ENCODE results near the gene CTPS1. TPM values are rescaled to one million over a fixed set of nuclear protein-coding genes. Genes with fewer than 3 reads are reported as not detected.
A peak's percentile ranks its signal among the peaks of the same experiment; 100 is the strongest.

CTPS1 gene
- total and polyA plus RNA-seq, 2 of the 13 experiments (the other 11 are each of a cell fraction or from before 2014, with no cell fraction given), result 9.6 to 42.8 TPM

GRCh38 chr1:40939320-40940059 lies 40.0 kb upstream of the CTPS1 start (continued):
- TF ChIP-seq ATF2 (CRISPR knock-in tag; IDR thresholded peaks at IDR 0.05) (peak; percentile 89), ZNF335 (CRISPR knock-in tag; IDR thresholded peaks at IDR 0.05) (peak; percentile 48; the same call in 1 of the 2 replicates), NR2F6 (IDR thresholded peaks at IDR 0.05) (no peak; the same call in 1 of the 2 replicates), NR2F6 (CRISPR knock-in tag; IDR thresholded peaks at IDR 0.05) (peak; percentile 67; the same call in 1 of the 2 replicates), NKX3-1 (CRISPR knock-in tag; IDR thresholded peaks at IDR 0.05) (no peak), ZNF644 (CRISPR knock-in tag; IDR thresholded peaks at IDR 0.05; ENCODE audit: low read depth) (peak; percentile 93), SMARCC2 (IDR thresholded peaks at IDR 0.05) (0 out of 2 replicates have a peak, but pooled peaks have one; percentile 34), ERF (CRISPR knock-in tag; IDR thresholded peaks at IDR 0.05) (peak; percentile 80; the same call in 1 of the 2 replicates), ZNF580 (CRISPR knock-in tag; IDR thresholded peaks at IDR 0.05; ENCODE audit: borderline replicate concordance, low read depth) (peak; percentile 31; the same call in 1 of the 2 replicates), KAT7 (CRISPR knock-in tag; IDR thresholded peaks at IDR 0.05; ENCODE audit: borderline replicate concordance) (no peak), HNF1B (CRISPR knock-in tag; IDR thresholded peaks at IDR 0.05) (peak; percentile 68; the same call in 1 of the 2 replicates), PPARG (CRISPR knock-in tag; conservative IDR thresholded peaks at IDR 0.05) (peak; percentile 72), ARNT (IDR thresholded peaks at IDR 0.05) (no peak), ZNF264 (CRISPR knock-in tag; IDR thresholded peaks at IDR 0.05) (peak; percentile 77), MTA1 (CRISPR knock-in tag; IDR thresholded peaks at IDR 0.05; ENCODE audit: borderline replicate concordance) (0 out of 2 replicates have a peak, but pooled peaks have one; percentile 21), PHF5A (CRISPR knock-in tag; IDR thresholded peaks at IDR 0.05; ENCODE audit: low read depth, unreplicated experiment) (peak; percentile 69), ZBTB20 (CRISPR knock-in tag; IDR thresholded peaks at IDR 0.05; ENCODE audit: borderline replicate concordance, low read depth) (peak; percentile 33; the same call in 1 of the 2 replicates), FOXJ3 (CRISPR knock-in tag; IDR thresholded peaks at IDR 0.05; ENCODE audit: borderline replicate concordance) (peak; percentile 88; the same call in 1 of the 2 replicates), ZBTB44 (CRISPR knock-in tag; IDR thresholded peaks at IDR 0.05) (no peak), ZNF317 (CRISPR knock-in tag; IDR thresholded peaks at IDR 0.05) (no peak), KLF16 (CRISPR knock-in tag; IDR thresholded peaks at IDR 0.05) (peak in 1 of 2 experiments; percentile 61; a peak in 2 of 4 replicates), ZSCAN5A (CRISPR knock-in tag; IDR thresholded peaks at IDR 0.05; ENCODE audit: borderline replicate concordance) (no peak; the same call in 1 of the 2 replicates), BORCS8-MEF2B (CRISPR knock-in tag; IDR thresholded peaks at IDR 0.05) (0 out of 2 replicates have a peak, but pooled peaks have one; percentile 71)
